Neural cell (in vitro differentiated cells): ENCODE results near the gene ADAMTS18. TPM values are rescaled to one million over a fixed set of nuclear protein-coding genes. Genes with fewer than 3 reads are reported as not detected.

Experiments
- H2AFZ ChIP-seq: fragments of 200-600, 300-800 bp; sonication (generic), shearing (Covaris generic); 2 replicates; pipeline ENCODE4 v1.6.0; 2014; ENCODE audit warnings: low read depth, mild to moderate bottlenecking, antibody characterized with exemption, low read length, moderate library complexity
- H3F3A ChIP-seq: fragments of 200-600 bp; shearing (Covaris generic); 2 replicates; pipeline ENCODE4 v1.6.1; 2016; ENCODE audit warnings: mild to moderate bottlenecking, moderate library complexity, mixed read lengths, antibody characterized with exemption, low read length; ENCODE audit not compliant: insufficient read depth, poor library complexity, severe bottlenecking
- H3K27ac ChIP-seq: fragments of 200-600, 300-800 bp; sonication (generic), shearing (Covaris generic); 2 replicates; pipeline ENCODE4 v1.5.1; 2014; ENCODE audit warnings: mild to moderate bottlenecking, low read length, moderate library complexity
- H3K27me3 ChIP-seq: fragments of 300-800, 200-600 bp; sonication (generic), shearing (Covaris generic); 2 replicates; pipeline ENCODE4 v1.6.0; 2014; ENCODE audit warnings: mild to moderate bottlenecking, low read depth, low read length, moderate library complexity; ENCODE audit not compliant: insufficient read depth
- H3K36me3 ChIP-seq: fragments of 300-800, 200-600 bp; sonication (generic), shearing (Covaris generic); 2 replicates; pipeline ENCODE4 v1.5.1; 2014; ENCODE audit warnings: mild to moderate bottlenecking, antibody characterized with exemption, low read length, moderate library complexity; ENCODE audit not compliant: insufficient read depth
- H3K4me2 ChIP-seq: fragments of 300-800, 200-600 bp; sonication (generic), shearing (Covaris generic); 2 replicates; pipeline ENCODE4 v1.6.0; 2014; ENCODE audit warnings: mild to moderate bottlenecking, low read length
- H3K4me3 ChIP-seq: fragments of 300-800, 200-600 bp; sonication (generic), shearing (Covaris generic); 2 replicates; pipeline ENCODE4 v1.5.1; 2014; ENCODE audit warnings: mild to moderate bottlenecking, low read length, moderate library complexity
- H3K79me2 ChIP-seq: fragments of 200-600 bp; shearing (Covaris generic); replicated peaks from 2 replicates; pipeline ENCODE4 v1.6.0; 2014; ENCODE audit warnings: mild to moderate bottlenecking, low read length, moderate library complexity; ENCODE audit not compliant: insufficient read depth
- H3K9ac ChIP-seq: fragments of 300-800, 200-600 bp; sonication (generic), shearing (Covaris generic); 2 replicates; pipeline ENCODE4 v1.6.1; 2016; ENCODE audit warnings: mild to moderate bottlenecking, low read length, mixed read lengths
- H3K9me2 ChIP-seq: fragments of 200-600 bp; shearing (Covaris generic); 2 replicates; pipeline ENCODE4 v1.6.1; 2016; ENCODE audit warnings: mild to moderate bottlenecking, low read length, mixed read lengths; ENCODE audit not compliant: insufficient read depth
- H3K9me3 ChIP-seq: fragments of 200-600, 300-800 bp; sonication (generic), shearing (Covaris generic); 2 replicates; pipeline ENCODE4 v1.6.1; 2016; ENCODE audit warnings: mild to moderate bottlenecking, mixed run types, low read length, moderate library complexity, mixed read lengths
- H4K20me1 ChIP-seq: fragments of 200-600 bp; shearing (Covaris generic); 2 replicates; pipeline ENCODE4 v1.6.1; 2016; ENCODE audit warnings: mild to moderate bottlenecking, mixed run types; ENCODE audit not compliant: insufficient read depth
- CTCF ChIP-seq: fragments of 450-650 bp; IDR thresholded peaks from 2 replicates; pipeline ENCODE4 v1.5.1; 2014; ENCODE audit warnings: antibody characterized with exemption, mild to moderate bottlenecking, moderate library complexity; ENCODE audit not compliant: poor library complexity, severe bottlenecking
- EP300 ChIP-seq: fragments of 450-650 bp; conservative IDR thresholded peaks from 2 replicates; pipeline ENCODE4 v1.6.1; 2014; ENCODE audit warnings: antibody characterized with exemption, mild to moderate bottlenecking, moderate library complexity; ENCODE audit not compliant: poor library complexity, severe bottlenecking
- EZH2 ChIP-seq: fragments of 200-600, 300-800 bp; shearing (Covaris generic), sonication (generic); IDR thresholded peaks from 2 replicates; pipeline ENCODE4 v1.6.1; 2014; ENCODE audit warnings: antibody characterized with exemption, low read length, borderline replicate concordance, mild to moderate bottlenecking; ENCODE audit not compliant: insufficient read depth, poor library complexity, severe bottlenecking
- MXI1 ChIP-seq: fragments of 450-650 bp; conservative IDR thresholded peaks from 2 replicates; pipeline ENCODE4 v1.6.1; 2014; ENCODE audit warnings: antibody characterized with exemption, mild to moderate bottlenecking; ENCODE audit not compliant: poor library complexity, severe bottlenecking
- POLR2AphosphoS5 ChIP-seq: IDR thresholded peaks from 2 replicates; pipeline ENCODE4 v1.6.1; 2012
- RAD21 ChIP-seq: fragments of 450-650 bp; conservative IDR thresholded peaks from 2 replicates; pipeline ENCODE4 v1.6.1; 2014; ENCODE audit warnings: antibody characterized with exemption, mild to moderate bottlenecking, moderate library complexity
- REST ChIP-seq: IDR thresholded peaks from 2 replicates; pipeline ENCODE4 v1.6.1; 2012; ENCODE audit warnings: borderline replicate concordance
- SMC3 ChIP-seq: fragments of 450-650 bp; conservative IDR thresholded peaks from 2 replicates; pipeline ENCODE4 v1.6.1; 2014; ENCODE audit warnings: antibody characterized with exemption, mild to moderate bottlenecking, moderate library complexity; ENCODE audit not compliant: poor library complexity
- TAF1 ChIP-seq: IDR thresholded peaks from 2 replicates; pipeline ENCODE4 v1.6.1; 2012; ENCODE audit warnings: low read depth
- polyA plus RNA-seq: library from polyadenylated mRNA; depleted of rRNA; stranded (reverse); fragments of >200 nt; gene quantifications from 2 replicates; pipeline ENCODE4 v1.2.3, GENCODE V29; 2014

Gene ADAMTS18
- polyA plus RNA-seq, 1 donor from 2014 or later: 1.3 TPM

GRCh38 chr16:77332792-77333191 is 102.0 kb downstream of the ADAMTS18 start:
- TF ChIP-seq EZH2 (no peak), EP300 (no peak)
- Histone ChIP-seq H3K9ac (no peak overlapping the region), H3K27me3 (no peaks in the 10 kb centered on the region), H3K4me3 (no peak overlapping the region), H4K20me1 (no peaks in the 10 kb centered on the region), H3K79me2 (no peaks in the 10 kb centered on the region), H3F3A (no peaks in the 10 kb centered on the region), H3K9me2 (no peaks in the 10 kb centered on the region), H3K4me2 (no peak overlapping the region), H2AFZ (no peak overlapping the region), H3K9me3 (no peaks in the 10 kb centered on the region), H3K27ac (no peak overlapping the region), H3K36me3 (no peaks in the 10 kb centered on the region)

- no peak overlapping the region for H3K27ac ChIP-seq
These were observed 102.8 kb downstream of the ADAMTS18 start for GRCh38 chr16:77331802-77332586.

GRCh38 chr16:77331043-77331442 is 103.8 kb downstream of the ADAMTS18 start:
- Histone ChIP-seq H3K36me3 (no peaks in the 10 kb centered on the region), H3K79me2 (no peaks in the 10 kb centered on the region), H3K9me2 (no peaks in the 10 kb centered on the region), H3K4me3 (no peak overlapping the region), H3K9ac (no peak overlapping the region), H3K9me3 (no peaks in the 10 kb centered on the region), H3K27ac (no peak overlapping the region), H2AFZ (no peak overlapping the region), H3F3A (no peaks in the 10 kb centered on the region), H3K4me2 (no peak overlapping the region), H4K20me1 (no peaks in the 10 kb centered on the region), H3K27me3 (no peaks in the 10 kb centered on the region)
- no peak for TF ChIP-seq TAF1
- no peak for TF ChIP-seq MXI1
- no peak for TF ChIP-seq POLR2AphosphoS5
- TF ChIP-seq EP300: no peak
- TF ChIP-seq SMC3: no peak
- no peak for TF ChIP-seq REST
- TF ChIP-seq EZH2: no peak
- no peak for TF ChIP-seq RAD21
- TF ChIP-seq CTCF: no peak

More at GRCh38 chr16:77331802-77332586, 102.8 kb downstream of the ADAMTS18 start:
- H3K4me3 ChIP-seq: no peak overlapping the region
- H4K20me1 ChIP-seq: no peaks in the 10 kb centered on the region
- no peaks in the 10 kb centered on the region for H3K36me3 ChIP-seq
- H3K9ac ChIP-seq: no peak overlapping the region
- no peaks in the 10 kb centered on the region for H3K9me3 ChIP-seq
- no peaks in the 10 kb centered on the region for H3K9me2 ChIP-seq
- no peaks in the 10 kb centered on the region for H3K79me2 ChIP-seq
- no peaks in the 10 kb centered on the region for H3K27me3 ChIP-seq
- no peak overlapping the region for H2AFZ ChIP-seq
- H3K4me2 ChIP-seq: no peak overlapping the region
- H3F3A ChIP-seq: no peaks in the 10 kb centered on the region
- TF ChIP-seq TAF1 (no peak), RAD21 (no peak), EZH2 (no peak), EP300 (no peak), SMC3 (no peak), MXI1 (no peak)
